SIG-M5 (cell line): Measurements from ENCODE around the gene ESRRA.
A peak's percentile ranks its signal among the peaks of the same experiment; 100 is the strongest.
"Not testable (repeated sequence)": the region's sequence is repeated elsewhere in the genome, so short reads cannot be mapped to it uniquely, and the experiment has no call there.

Source experiments
- DNase-seq: peaks from one replicate; lab custom pipeline; 2025; lab: John Stamatoyannopoulos, UW

ESRRA gene

GRCh38 chr11:64292460-64293254 lies 12.7 kb upstream of the ESRRA start:
- no peak for DNase-seq

GRCh38 chr11:64294774-64295173 lies 10.6 kb upstream of the ESRRA start:
- no peak for DNase-seq

DNA sequence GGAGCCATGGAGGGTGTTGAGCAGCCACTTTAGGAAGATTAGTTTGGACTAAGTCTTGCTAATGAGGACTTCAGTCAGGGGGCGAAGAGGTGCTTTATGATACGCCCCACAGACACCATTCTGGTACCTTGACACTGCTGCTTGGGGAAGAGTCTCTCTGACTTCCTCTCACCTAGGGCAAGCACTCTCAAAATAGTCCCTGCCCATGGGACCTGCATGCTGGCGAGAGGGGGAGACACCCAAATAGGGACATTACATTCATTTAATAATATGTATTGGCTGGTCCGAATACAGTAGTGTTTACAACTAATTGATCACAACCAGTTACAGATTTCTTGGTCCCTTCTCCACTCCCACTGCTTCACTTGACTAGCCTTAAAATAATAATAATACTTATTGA lies 9.6 kb upstream of the ESRRA start:
- DNase-seq = no peak

DNA sequence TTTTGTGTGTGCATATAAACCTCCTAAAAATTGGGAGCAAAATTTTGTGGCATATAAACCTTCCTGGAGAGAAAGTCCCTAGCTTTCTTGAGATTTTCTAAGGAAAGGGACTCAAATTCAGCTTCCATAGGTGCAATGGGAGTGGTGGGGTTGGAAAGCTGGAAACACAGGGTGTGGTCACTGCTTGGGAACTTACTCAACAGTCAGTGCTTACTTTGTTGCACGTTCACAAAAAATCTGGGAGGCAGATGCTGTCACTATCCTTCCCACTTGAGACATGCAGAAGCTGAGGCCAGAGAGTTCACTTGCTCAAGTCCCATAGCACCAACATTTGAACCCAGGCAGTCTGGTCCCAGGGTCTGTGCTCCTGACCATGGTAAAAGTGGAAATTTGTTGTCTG lies 9.1 kb upstream of the ESRRA start:
- no peak for DNase-seq

DNA sequence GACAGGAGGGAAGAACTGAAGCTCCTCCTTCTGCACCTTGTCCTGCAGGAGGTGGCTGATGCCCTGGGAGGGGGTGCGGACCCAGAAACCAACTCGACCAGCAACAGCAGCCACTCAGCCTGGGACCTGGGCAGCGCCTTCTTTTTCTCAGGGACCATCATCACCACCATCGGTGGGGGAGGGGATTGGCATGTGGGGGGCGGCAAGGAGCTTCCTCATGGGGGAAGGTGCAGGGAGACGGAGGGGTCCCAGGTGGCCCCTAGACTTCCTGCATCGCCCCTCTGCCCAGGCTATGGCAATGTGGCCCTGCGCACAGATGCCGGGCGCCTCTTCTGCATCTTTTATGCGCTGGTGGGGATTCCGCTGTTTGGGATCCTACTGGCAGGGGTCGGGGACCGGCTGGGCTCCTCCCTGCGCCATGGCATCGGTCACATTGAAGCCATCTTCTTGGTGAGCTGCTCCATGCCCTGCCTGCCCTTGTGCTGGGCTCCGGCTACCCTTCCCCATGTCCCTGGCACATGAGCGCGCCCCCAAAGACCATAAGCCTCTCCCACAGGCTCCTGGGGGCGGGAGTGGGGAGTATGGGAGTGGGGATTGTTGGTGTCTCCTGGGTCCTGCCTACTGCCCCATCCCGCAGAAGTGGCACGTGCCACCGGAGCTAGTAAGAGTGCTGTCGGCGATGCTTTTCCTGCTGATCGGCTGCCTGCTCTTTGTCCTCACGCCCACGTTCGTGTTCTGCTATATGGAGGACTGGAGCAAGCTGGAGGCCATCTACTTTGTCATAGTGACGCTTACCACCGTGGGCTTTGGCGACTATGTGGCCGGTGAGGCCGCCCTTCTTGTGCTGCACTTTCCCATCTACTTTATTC lies 8.3 kb upstream of the ESRRA start:
- no peak for DNase-seq

GRCh38 chr11:64297699-64298358 lies 7.5 kb upstream of the ESRRA start:
- no peak for DNase-seq

- no peak for DNase-seq
Observed at GRCh38 chr11:64298966-64299846, 6.1 kb upstream of the ESRRA start.

DNA sequence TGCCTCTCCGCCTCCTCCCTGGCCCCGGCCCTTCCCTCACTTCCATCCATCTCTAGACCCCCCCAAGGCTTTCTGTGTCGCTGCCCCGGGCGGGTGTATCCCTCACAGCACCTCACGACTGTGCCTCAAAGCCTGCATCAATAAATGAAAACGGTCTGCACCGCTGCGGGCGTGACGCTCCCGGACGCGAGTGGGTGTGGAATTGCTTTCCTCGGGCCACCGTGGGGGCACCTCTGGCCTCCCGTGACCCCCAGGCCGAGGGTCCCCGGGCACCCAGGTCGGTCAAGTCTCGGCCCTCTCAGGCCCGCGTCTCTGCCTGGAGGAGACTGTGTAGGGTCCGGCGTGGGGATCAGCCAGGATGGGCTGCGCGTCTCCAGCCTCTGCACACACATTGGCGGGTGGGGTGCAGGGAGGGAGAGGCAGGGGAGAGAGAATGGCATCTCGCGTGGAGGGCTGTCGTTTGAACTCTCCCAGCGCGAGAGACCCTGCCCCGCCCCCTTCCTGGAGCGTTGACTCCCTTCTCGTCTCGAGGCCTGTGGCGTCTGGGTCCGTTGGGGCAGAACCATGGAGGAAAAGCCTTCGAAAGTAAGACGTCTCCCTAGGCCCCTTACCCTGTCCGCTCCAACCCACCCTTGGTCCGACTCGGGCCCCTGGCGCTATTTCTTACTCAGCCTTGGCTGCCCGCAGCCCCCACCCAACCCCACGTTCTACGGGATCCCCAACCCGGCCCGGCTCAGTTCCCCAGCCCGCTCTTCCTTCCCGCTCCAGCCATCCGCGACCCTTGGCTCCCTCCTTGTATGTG lies 5.3 kb upstream of the ESRRA start, which contains the start of gene CATSPERZ:
Gene CATSPERZ (plus strand): TSS at position 512 of the 802 bp plus-strand sequence. CDS start 53 bp downstream, at position 565.
- DNase-seq = no peak

DNA sequence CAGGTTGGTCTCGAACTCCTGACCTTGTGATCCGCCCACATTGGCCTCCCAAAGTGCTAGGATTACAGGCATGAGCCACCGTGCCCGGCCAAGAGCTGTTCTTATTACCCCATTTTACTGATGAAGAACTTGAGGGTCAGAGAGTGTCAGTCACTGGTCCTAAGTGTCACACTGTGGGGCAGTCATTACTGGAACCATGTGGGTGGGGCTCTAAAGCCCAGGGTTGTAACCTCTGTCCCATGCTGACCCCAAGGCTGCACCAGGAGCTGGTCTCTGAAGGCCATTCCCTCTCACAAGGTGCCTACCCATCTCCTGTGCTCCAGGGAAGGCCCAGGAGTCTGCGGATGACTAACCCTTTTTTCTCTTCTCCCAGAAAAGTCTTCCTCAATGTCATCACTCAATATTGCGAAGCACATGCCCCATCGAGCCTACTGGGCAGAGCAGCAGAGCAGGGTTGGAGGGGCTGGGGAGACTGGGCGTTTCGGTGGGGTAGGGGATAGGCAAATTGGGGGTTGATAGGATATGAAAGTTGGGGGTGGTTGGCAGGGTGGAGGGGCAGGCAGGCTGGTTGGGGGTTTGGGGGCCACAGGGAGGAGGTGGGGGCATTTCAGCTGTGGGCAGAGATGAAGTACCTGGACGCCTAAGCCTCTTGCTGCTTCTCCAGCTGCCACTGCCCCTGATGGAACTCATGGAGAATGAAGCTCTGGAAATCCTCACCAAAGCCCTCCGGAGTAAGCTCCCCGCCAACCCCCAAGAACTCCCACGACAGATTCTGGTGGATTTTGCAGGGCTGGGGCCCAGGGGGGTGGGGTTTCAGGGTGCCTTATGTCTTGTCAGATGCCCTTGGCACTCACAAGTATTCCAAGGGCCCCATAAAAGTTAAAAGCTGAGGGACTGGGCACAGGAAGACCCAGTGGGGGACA lies 2.0 kb upstream of the ESRRA start:
- DNase-seq = no peak

DNA sequence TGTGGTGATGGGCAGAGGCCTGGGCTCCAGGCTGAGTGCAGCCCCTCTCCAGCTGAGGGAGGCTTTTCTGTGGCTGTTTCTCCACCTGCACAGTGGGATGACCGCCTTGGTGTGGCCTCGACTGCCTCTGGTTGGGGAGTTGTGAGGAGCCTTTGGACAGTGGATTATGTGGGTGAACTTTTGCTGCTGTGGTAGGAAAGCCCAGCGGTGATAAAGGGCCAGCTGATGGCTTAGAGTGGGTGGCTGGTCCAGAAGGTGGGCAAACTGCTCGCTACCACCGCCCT lies 1.4 kb upstream of the ESRRA start:
- DNase-seq = no peak

DNA sequence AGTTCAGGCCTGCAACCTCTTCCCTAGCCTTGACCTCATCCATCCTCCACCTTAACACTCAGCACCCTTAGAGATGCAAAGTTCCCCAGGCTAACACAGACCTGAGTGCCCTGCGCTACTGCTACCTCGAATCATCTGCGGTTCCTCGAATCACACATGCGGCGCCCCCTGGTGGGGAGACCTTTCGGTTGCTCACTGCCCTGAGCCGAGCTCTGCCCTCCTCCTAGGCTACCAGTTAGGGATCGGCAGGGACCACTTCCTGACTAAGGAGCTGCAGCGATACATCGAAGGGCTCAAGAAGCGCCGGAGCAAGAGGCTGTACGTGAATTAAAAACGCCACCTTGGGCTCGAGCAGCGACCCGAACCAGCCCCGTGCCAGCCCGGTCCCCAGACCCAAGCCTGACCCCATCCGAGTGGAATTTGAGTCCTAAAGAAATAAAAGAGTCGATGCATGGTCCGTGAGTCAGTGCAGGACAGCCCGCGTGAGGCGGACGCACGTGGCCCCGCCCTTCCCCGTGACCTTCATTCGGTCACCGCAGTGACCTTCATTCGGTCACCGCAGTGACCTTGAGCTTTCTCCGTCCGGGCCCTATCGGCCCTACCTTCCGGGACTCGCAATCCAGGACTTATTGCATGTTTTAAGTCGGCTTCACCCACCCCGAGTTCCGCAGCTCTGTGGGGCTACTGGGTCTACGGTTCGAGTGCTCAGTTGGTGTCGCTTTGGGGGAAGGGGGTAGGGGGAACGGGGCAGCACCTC lies 830 bp upstream of the ESRRA start:
- peak; percentile 63 for DNase-seq

DNA sequence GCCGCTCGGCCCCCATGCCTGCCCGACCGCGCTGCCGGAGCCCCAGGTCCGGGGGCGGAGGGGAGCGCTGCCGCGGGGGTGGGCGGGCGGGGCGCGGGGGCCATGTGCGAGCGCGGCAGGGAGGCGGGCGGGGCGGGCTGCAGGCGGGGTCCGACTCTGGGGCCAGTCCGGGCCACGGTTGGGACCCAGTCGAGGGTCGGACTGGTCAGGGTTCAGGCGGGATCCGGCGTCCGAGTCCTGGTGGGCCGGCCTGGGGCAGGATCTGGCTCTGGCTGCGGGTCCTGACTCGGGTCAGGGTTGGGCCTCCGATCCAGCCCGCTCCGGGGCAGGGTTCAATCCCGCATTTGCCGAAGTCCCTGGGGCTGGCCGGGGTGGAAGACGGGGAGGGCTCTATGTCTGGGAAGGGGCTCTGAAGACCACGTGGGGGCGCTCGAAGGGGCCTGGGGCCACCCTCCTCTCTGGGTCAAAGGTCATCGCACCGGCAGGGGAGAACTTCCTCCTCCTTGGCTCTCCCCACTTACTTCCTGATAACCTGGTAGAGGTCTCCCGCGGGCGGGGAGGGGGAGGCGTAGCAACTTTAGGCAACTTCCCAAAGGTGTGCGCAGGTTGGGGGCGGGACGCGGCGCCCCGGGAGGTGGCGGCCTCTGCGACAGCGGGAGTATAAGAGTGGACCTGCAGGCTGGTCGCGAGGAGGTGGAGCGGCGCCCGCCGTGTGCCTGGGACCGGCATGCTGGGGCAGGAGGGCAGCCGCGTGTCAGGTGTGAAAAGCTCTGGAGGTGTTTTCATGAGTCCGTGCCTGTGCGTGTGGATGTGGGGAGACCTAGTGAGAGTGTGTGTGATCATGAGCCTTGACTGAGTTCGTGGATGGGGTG lies 603 bp downstream of the ESRRA start:
- DNase-seq = no peak

DNA sequence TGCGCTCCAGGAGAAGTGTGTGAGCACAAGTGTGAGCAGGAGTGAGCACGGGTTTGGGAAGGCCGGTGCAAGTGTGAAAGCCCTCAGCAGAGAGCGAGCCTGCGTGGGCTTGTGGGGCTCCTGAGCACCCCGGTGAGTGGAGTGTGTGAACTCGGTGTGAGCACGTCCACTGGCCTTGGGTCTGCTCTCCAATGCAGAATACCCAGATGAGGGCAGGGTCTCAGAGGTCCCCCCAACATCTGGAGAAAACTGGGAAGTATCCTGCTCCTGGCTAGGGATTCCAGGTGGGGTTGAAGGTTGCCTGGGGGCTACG lies 1.2 kb downstream of the ESRRA start:
- no peak for DNase-seq

DNA sequence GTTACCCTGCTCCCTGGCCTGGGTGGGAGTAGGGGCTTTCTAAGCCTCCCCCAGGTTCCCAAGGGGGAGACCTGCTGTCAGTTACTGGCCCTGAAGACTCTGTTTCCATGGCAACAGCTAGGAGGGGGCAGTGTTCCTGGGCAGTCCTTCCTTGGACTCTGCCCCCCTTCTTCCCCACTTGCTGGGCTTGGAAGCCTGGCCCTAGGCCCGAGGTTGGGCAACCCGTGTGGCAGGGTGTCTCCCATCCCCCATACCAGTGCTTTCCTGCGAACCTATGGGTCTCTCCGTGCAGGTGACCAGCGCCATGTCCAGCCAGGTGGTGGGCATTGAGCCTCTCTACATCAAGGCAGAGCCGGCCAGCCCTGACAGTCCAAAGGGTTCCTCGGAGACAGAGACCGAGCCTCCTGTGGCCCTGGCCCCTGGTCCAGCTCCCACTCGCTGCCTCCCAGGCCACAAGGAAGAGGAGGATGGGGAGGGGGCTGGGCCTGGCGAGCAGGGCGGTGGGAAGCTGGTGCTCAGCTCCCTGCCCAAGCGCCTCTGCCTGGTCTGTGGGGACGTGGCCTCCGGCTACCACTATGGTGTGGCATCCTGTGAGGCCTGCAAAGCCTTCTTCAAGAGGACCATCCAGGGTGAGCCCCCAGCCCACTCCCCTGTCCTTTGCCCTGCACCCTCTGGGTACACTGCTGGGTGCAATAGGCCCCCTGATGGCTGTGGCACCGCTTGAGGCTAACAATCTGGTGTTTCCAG lies 1.7 kb downstream of the ESRRA start:
- DNase-seq = no peak

DNA sequence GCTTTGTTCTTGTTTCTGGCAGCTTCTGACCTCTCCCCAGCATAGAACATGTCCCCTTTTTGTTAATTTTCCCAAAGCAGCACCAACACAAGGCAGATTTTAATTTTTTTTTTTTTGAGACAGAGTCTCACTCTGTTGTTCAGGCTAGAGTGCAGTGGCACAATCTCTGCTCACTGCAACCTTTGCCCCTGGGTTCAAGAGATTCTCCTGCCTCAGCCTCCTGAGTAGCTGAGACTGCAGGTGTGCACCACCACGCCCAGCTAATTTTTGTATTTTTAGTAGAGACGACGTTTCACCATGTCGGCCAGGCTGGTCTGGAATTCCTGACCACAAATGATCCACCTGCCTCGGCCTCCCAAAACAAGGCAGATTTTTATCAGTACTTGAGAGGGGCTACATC lies 2.5 kb downstream of the ESRRA start:
- not testable (repeated sequence) for DNase-seq

DNA sequence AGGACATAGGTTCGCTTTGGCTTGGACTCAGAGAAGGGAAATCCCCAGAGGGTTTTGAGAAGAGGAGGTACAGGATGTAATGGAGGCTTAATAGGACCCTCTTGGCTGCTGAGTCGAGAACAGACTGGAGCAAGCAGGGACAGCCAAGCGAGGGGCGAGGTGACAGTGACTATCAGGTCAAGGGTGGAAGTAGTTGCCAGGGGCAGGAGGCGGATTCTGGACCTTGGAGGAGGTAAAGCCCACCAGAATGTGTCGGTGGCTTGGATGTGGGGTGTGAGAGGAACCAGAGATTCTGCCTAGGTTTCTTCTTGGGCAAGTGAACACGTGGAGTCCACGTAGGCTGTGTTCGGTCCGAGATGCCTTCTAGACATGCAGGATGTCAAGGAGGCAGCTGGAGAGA lies 7.6 kb downstream of the ESRRA start:
- DNase-seq = no peak

DNA sequence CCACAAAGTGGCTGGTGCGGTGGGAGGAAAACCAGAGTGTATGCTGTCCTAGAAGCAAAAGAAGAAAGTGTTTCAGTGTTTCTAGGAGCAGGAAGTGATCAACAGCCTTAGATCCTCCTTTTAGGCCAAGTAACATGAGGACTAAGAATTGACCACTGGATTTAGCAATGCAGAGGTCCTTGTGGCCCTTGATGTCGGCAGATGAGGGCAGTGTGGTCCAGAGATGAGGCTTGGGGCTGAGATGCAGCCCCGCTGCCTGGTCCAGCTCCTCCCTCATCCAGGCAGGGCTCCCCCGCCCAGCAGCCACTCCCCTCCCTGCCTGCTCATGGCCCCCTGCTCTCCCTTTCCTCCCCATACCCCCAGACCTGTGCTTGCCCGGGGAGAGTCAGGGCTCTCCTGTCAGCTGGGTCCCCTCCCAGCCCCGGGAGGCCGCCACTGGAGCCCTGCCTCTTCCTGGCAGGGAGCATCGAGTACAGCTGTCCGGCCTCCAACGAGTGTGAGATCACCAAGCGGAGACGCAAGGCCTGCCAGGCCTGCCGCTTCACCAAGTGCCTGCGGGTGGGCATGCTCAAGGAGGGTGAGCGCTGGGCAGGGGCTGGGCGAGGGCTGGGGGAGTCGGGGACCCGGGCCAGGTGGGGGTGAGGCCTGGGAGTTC lies 8.3 kb downstream of the ESRRA start:
- DNase-seq = no peak
